Vagina (tissue), 2 donors: ENCODE data around the gene SERPIND1.

Experiments
- POLR2A ChIP-seq, 2 donors: fragments of 450-650 bp; IDR thresholded peaks; one replicate each; pipeline ENCODE4 v1.6.1; 2017; ENCODE audit warnings: antibody characterized with exemption in 2 of 2, mild to moderate bottlenecking in 2 of 2, moderate library complexity in 2 of 2
- POLR2AphosphoS5 ChIP-seq, 2 donors: sonication (generic); formaldehyde crosslinking; IDR thresholded peaks; one replicate each; pipeline ENCODE4 v1.9.0; 2017; ENCODE audit warnings: antibody characterized with exemption in 2 of 2, mild to moderate bottlenecking in 2 of 2, low read depth in 1 of 2; ENCODE audit not compliant: insufficient read depth in 1 of 2
- TF ChIP-seq, protein P1 (sequence below), 3 experiments: fragments of 450-650 bp in 2 of 3; fragments of 200-600 bp in 1 of 3; sonication (generic) in 1 of 3; IDR thresholded peaks; one replicate each; pipeline ENCODE4 v1.5.1; 2017 to 2019; ENCODE audit warnings: antibody characterized with exemption in 3 of 3, mild to moderate bottlenecking in 2 of 3, moderate library complexity in 2 of 3

DNA sequence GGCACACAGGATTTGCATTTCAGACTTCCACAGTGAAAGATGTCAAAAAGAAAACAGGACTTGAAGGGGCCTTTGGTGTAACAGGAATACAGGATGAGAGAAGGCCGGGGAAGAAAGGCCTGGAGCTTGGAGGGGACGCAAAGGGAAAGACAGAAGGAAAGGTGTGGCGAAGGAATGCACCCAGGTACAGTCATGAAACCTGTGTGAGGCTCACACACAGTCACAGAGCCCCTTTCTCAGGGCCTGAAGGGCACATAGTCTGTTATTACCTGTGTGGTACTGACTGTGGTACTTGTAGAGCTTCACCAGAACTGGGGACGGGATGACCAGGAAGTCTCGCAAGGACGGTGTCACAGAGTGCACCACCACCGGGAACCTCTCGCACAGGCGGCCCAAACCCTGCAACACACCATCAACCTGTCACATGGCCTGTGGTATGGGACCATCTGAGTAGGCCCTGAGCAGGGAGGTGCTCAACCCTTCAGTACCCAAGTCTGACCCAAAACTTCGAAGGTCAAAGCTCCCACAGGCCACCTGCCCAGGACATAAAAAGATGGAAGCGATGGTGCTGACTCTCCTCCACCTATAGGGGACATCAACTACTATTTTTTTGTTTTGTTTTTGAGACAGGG is 29.1 kb downstream of the SERPIND1 start:
- TF ChIP-seq, protein P1, sequence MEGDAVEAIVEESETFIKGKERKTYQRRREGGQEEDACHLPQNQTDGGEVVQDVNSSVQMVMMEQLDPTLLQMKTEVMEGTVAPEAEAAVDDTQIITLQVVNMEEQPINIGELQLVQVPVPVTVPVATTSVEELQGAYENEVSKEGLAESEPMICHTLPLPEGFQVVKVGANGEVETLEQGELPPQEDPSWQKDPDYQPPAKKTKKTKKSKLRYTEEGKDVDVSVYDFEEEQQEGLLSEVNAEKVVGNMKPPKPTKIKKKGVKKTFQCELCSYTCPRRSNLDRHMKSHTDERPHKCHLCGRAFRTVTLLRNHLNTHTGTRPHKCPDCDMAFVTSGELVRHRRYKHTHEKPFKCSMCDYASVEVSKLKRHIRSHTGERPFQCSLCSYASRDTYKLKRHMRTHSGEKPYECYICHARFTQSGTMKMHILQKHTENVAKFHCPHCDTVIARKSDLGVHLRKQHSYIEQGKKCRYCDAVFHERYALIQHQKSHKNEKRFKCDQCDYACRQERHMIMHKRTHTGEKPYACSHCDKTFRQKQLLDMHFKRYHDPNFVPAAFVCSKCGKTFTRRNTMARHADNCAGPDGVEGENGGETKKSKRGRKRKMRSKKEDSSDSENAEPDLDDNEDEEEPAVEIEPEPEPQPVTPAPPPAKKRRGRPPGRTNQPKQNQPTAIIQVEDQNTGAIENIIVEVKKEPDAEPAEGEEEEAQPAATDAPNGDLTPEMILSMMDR (IDR thresholded peaks at IDR 0.05): no peak
- TF ChIP-seq POLR2AphosphoS5 (IDR thresholded peaks at IDR 0.05; ENCODE audit: insufficient read depth in 1 of 2, low read depth in 1 of 2) (no peak), POLR2A (IDR thresholded peaks at IDR 0.05) (no peak)
